ENCODE measurements around the gene CNPY3. TPM values are rescaled to one million over a fixed set of nuclear protein-coding genes. Genes with fewer than 3 reads are reported as not detected.
A peak's percentile ranks its signal among the peaks of the same experiment; 100 is the strongest.

Gene CNPY3
- total and polyA plus RNA-seq, 2 of the 13 experiments (the other 11 are each of a cell fraction or from before 2014, with no cell fraction given), result 42.3 to 60.2 TPM

DNA sequence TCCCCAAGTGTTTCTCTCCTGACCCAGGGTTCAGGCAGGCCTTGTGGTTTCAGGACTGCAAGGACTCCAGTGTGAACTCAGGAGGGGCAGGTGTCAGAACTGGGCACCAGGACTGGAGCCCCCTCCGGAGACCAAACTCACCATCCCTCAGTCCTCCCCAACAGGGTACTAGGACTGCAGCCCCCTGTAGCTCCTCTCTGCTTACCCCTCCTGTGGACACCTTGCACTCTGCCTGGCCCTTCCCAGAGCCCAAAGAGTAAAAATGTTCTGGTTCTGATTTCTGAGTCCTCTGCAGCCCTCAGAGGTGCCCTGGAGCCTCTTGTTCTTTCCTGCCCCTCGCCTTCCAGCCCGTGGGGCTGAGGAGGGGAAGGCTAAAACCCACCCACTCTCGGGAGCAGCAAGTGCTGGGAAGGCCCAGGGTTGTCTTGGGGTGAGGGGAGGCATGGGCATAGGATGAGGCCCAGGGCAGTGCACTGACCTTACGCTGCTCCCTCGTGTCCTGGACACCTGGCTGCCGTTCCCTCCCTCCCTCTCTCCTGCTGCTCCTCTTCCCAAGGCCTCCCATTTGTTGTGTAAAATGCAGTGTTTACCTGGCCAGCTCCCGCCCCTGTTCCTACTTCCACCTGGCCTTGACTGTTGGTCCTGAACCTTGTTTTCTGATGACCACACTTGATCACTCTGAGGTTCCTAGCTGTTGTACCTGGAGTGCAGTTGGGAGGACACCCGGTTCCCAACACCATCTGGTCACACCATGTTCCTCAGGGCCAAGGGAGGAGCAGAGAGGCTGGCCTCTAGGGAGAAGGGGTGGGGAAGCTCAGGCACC, 9.9 kb downstream of the CNPY3 start (continued):
- TF ChIP-seq ZNF180 (CRISPR knock-in tag; IDR thresholded peaks at IDR 0.05; ENCODE audit: borderline replicate concordance, low read depth) (no peak), SATB2 (CRISPR knock-in tag; IDR thresholded peaks at IDR 0.05) (no peak), MEIS2 (CRISPR knock-in tag; IDR thresholded peaks at IDR 0.05) (no peak; the same call in 1 of the 2 replicates), XBP1 (CRISPR knock-in tag; IDR thresholded peaks at IDR 0.05) (no peak), ZNF598 (CRISPR knock-in tag; IDR thresholded peaks at IDR 0.05; ENCODE audit: borderline replicate concordance) (0 out of 2 replicates have a peak, but pooled peaks have one; percentile 19), U2AF2 (IDR thresholded peaks at IDR 0.05; ENCODE audit: low read depth, low read length) (no peak), FOXM1 (CRISPR knock-in tag; IDR thresholded peaks at IDR 0.05) (no peak), ZSCAN21 (CRISPR knock-in tag; IDR thresholded peaks at IDR 0.05; ENCODE audit: borderline replicate concordance) (peak; percentile 91; the same call in 1 of the 2 replicates), FIP1L1 (IDR thresholded peaks at IDR 0.05; ENCODE audit: borderline replicate concordance, insufficient read depth, low read depth, low read length) (no peak), SNAI1 (CRISPR knock-in tag; IDR thresholded peaks at IDR 0.05; ENCODE audit: borderline replicate concordance) (no peak)
- TF ChIP-seq, protein P1, sequence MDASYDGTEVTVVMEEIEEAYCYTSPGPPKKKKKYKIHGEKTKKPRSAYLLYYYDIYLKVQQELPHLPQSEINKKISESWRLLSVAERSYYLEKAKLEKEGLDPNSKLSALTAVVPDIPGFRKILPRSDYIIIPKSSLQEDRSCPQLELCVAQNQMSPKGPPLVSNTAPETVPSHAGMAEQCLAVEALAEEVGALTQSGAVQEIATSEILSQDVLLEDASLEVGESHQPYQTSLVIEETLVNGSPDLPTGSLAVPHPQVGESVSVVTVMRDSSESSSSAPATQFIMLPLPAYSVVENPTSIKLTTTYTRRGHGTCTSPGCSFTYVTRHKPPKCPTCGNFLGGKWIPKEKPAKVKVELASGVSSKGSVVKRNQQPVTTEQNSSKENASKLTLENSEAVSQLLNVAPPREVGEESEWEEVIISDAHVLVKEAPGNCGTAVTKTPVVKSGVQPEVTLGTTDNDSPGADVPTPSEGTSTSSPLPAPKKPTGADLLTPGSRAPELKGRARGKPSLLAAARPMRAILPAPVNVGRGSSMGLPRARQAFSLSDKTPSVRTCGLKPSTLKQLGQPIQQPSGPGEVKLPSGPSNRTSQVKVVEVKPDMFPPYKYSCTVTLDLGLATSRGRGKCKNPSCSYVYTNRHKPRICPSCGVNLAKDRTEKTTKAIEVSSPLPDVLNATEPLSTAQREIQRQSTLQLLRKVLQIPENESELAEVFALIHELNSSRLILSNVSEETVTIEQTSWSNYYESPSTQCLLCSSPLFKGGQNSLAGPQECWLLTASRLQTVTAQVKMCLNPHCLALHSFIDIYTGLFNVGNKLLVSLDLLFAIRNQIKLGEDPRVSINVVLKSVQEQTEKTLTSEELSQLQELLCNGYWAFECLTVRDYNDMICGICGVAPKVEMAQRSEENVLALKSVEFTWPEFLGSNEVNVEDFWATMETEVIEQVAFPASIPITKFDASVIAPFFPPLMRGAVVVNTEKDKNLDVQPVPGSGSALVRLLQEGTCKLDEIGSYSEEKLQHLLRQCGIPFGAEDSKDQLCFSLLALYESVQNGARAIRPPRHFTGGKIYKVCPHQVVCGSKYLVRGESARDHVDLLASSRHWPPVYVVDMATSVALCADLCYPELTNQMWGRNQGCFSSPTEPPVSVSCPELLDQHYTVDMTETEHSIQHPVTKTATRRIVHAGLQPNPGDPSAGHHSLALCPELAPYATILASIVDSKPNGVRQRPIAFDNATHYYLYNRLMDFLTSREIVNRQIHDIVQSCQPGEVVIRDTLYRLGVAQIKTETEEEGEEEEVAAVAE (CRISPR knock-in tag; IDR thresholded peaks at IDR 0.05; ENCODE audit: borderline replicate concordance), result peak; percentile 89; the same call in 1 of the 2 replicates
- TF ChIP-seq, protein P2, sequence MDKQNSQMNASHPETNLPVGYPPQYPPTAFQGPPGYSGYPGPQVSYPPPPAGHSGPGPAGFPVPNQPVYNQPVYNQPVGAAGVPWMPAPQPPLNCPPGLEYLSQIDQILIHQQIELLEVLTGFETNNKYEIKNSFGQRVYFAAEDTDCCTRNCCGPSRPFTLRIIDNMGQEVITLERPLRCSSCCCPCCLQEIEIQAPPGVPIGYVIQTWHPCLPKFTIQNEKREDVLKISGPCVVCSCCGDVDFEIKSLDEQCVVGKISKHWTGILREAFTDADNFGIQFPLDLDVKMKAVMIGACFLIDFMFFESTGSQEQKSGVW (CRISPR knock-in tag; IDR thresholded peaks at IDR 0.05; ENCODE audit: borderline replicate concordance), result no peak
- TF ChIP-seq, protein P3, sequence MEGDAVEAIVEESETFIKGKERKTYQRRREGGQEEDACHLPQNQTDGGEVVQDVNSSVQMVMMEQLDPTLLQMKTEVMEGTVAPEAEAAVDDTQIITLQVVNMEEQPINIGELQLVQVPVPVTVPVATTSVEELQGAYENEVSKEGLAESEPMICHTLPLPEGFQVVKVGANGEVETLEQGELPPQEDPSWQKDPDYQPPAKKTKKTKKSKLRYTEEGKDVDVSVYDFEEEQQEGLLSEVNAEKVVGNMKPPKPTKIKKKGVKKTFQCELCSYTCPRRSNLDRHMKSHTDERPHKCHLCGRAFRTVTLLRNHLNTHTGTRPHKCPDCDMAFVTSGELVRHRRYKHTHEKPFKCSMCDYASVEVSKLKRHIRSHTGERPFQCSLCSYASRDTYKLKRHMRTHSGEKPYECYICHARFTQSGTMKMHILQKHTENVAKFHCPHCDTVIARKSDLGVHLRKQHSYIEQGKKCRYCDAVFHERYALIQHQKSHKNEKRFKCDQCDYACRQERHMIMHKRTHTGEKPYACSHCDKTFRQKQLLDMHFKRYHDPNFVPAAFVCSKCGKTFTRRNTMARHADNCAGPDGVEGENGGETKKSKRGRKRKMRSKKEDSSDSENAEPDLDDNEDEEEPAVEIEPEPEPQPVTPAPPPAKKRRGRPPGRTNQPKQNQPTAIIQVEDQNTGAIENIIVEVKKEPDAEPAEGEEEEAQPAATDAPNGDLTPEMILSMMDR (CRISPR knock-in tag; IDR thresholded peaks at IDR 0.05), result peak; percentile 30; the same call in 1 of the 2 replicates
- TF ChIP-seq, protein P4, sequence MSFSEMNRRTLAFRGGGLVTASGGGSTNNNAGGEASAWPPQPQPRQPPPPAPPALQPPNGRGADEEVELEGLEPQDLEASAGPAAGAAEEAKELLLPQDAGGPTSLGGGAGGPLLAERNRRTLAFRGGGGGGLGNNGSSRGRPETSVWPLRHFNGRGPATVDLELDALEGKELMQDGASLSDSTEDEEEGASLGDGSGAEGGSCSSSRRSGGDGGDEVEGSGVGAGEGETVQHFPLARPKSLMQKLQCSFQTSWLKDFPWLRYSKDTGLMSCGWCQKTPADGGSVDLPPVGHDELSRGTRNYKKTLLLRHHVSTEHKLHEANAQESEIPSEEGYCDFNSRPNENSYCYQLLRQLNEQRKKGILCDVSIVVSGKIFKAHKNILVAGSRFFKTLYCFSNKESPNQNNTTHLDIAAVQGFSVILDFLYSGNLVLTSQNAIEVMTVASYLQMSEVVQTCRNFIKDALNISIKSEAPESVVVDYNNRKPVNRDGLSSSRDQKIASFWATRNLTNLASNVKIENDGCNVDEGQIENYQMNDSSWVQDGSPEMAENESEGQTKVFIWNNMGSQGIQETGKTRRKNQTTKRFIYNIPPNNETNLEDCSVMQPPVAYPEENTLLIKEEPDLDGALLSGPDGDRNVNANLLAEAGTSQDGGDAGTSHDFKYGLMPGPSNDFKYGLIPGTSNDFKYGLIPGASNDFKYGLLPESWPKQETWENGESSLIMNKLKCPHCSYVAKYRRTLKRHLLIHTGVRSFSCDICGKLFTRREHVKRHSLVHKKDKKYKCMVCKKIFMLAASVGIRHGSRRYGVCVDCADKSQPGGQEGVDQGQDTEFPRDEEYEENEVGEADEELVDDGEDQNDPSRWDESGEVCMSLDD (CRISPR knock-in tag; IDR thresholded peaks at IDR 0.05; ENCODE audit: borderline replicate concordance), result no peak
